GM12865 (cell line): ENCODE data around the gene SH3BP5.

ENCODE experiments used
- DNase-seq: peaks from one replicate; pipeline ENCODE4 v3.0.0; 2010; ENCODE audit warnings: low read depth
- H3K4me3 ChIP-seq: 2 replicates; pipeline ENCODE4 v1.5.1; 2011; ENCODE audit warnings: mild to moderate bottlenecking, low read depth, low read length, control low read depth
- CTCF ChIP-seq: IDR thresholded peaks from 2 replicates; pipeline ENCODE4 v1.5.1; 2011; ENCODE audit warnings: low read length, control low read depth, low read depth, inconsistent platforms; ENCODE audit not compliant: insufficient read depth; ENCODE audit errors: missing control alignments

The SH3BP5 gene

GRCh38 chr3:15326037-15326436 is 6.3 kb downstream of the SH3BP5 start:
- H3K4me3 ChIP-seq: no peak overlapping the region
- no peak for TF ChIP-seq CTCF
- DNase-seq: no peak

DNA sequence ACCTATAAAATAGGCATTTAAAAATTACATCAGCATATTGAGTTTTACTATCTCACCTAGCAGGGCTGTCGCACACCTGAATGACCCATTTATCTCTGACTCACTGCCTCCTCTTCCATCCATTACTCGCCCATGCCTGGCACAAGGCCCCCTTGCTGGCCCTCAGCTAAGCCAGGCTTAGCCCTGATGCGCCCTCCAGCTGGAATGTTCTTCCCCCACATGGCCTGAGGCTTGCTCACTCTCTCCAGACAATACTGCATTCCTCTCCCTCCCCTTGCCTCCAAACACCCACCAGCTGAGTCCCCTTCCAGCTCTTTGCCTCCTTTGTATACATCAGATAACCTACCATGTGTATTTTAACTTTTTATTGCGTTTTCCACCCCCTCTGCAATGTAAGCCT is 7.2 kb downstream of the SH3BP5 start:
- no peak for DNase-seq
- TF ChIP-seq CTCF: no peak
- no peak overlapping the region for H3K4me3 ChIP-seq

GRCh38 chr3:15324379-15324808 is 8.0 kb downstream of the SH3BP5 start:
- no peak overlapping the region for H3K4me3 ChIP-seq
- TF ChIP-seq CTCF: no peak
- no peak for DNase-seq

DNA sequence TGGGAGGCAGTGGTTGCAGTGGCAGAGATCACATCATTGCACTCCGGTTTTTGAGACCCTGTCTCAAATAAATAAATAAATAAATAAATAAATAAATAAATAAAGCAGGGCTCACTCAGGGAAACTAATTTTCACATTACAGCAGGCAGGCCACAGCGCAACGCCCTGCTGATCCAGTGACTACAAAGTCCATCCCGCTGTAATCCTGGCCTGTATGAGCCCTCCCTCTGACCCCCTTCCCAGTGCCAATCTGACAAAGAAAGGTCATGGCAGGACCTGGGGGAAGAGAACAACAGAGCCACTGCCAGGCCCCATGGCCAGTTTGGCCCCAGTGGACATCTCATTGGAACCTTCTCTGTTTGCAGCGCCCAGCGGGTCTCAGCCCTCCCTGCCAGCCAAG is 9.3 kb downstream of the SH3BP5 start:
- no peak for DNase-seq
- TF ChIP-seq CTCF: no peak
- no peak overlapping the region for H3K4me3 ChIP-seq

- H3K4me3 ChIP-seq: no peak overlapping the region
- no peak for TF ChIP-seq CTCF
- no peak for DNase-seq
These were observed 11.0 kb downstream of the SH3BP5 start for GRCh38 chr3:15321349-15321748.

DNA sequence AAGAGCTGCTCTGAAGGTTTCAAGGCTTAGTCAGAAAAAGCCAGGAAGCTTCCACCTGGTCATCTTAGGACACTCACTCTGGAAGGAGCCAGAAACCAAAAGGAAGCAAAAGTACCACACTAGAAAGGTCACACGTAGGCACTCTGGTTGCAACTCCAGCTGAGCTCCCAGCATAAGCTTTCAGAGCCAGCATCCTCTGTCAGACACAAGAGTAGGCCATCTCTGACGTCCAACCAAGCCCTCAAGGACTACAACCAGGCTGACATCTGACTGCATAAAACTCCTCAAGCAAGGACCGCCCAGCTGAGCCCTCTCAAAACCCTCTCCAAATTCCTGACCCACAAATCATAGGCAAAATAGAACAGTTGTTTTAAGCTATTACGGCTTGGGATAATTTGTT is 12.8 kb downstream of the SH3BP5 start:
- no peak for TF ChIP-seq CTCF
- DNase-seq: no peak
- no peak overlapping the region for H3K4me3 ChIP-seq

DNA sequence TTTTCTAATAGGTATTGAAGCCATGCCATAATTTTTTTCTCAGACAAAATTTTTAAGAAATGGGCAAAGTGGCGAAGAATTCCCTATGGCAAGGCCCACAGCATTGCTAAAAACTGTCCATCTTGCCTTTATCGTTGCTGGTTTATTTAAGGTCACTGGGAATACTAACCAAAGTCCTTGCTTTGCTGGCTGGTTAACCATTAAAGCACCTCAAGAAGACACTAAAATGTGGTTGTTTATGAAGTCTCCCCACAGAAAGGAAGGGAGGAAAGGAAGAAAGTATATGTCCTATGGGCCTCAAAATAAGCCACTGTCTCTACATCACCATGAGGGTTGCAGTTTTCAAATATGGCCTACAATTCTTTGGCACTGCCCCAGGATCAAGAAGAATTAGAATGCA is 13.2 kb downstream of the SH3BP5 start:
- DNase-seq: no peak
- no peak for TF ChIP-seq CTCF
- no peak overlapping the region for H3K4me3 ChIP-seq
